ENCODE results near the gene NEK6. TPM values are rescaled to one million over a fixed set of nuclear protein-coding genes. Genes with fewer than 3 reads are reported as not detected.

Gene NEK6
- total RNA-seq, 4 donors from 2014 or later, result 2.0 to 15.3 (median 7.3) TPM

DNA sequence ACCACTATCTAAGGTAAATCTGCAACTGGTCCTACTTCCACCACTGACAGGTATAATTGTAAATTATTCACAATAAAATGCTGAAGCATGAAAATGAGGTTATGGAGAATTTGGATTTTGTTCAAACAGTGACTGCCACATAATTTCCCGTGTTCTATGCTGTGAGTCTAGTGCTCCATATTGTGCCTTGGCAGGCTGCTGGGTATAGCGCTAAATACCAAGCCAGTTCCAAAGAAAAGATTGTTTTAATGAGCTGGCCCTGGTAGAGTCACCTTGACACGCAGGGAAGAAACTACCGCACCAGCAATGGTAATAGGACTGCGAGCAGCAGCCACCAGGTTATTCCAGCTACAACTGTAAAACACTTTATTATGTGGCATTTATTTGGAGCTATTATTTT is 127.1 kb downstream of the NEK6 start:
- peaks cover 0 to 19% (median 0%) of the 10 kb centered on the region in 3 donors for H3K4me1 ChIP-seq
- no peak overlapping the region for H3K4me3 ChIP-seq
- H3K36me3 ChIP-seq, result peaks cover 0 to 50% (median 7%) of the 10 kb centered on the region in 3 donors
- no peak for DNase-seq
- H3K27me3 ChIP-seq, result no peaks in the 10 kb centered on the region
- TF ChIP-seq POLR2A (IDR thresholded peaks at IDR 0.05), result no peak
- TF ChIP-seq, protein P1, sequence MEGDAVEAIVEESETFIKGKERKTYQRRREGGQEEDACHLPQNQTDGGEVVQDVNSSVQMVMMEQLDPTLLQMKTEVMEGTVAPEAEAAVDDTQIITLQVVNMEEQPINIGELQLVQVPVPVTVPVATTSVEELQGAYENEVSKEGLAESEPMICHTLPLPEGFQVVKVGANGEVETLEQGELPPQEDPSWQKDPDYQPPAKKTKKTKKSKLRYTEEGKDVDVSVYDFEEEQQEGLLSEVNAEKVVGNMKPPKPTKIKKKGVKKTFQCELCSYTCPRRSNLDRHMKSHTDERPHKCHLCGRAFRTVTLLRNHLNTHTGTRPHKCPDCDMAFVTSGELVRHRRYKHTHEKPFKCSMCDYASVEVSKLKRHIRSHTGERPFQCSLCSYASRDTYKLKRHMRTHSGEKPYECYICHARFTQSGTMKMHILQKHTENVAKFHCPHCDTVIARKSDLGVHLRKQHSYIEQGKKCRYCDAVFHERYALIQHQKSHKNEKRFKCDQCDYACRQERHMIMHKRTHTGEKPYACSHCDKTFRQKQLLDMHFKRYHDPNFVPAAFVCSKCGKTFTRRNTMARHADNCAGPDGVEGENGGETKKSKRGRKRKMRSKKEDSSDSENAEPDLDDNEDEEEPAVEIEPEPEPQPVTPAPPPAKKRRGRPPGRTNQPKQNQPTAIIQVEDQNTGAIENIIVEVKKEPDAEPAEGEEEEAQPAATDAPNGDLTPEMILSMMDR (IDR thresholded peaks at IDR 0.05), result no peak
- WGBS, 2 donors, result 83 to 92% methylated on average over 5 of the region's 5 CpGs
- intact Hi-C loops (cut with DNase I), result no loop called here
- no peaks in the 10 kb centered on the region for H3K9me3 ChIP-seq
- H3K27ac ChIP-seq, result no peak overlapping the region

- Histone ChIP-seq H3K36me3 (peaks cover 0 to 43% (median 7%) of the 10 kb centered on the region in 3 donors), H3K27me3 (no peaks in the 10 kb centered on the region), H3K27ac (no peak overlapping the region), H3K4me3 (no peak overlapping the region), H3K4me1 (peaks cover 0 to 26% (median 0%) of the 10 kb centered on the region in 3 donors), H3K9me3 (no peaks in the 10 kb centered on the region)
- 80 to 89% methylated on average over 7 of the region's 7 CpGs for WGBS, 2 donors
- intact Hi-C loops (cut with DNase I), result no loop called here
- TF ChIP-seq, protein P1 (IDR thresholded peaks at IDR 0.05), result no peak
- TF ChIP-seq POLR2A (IDR thresholded peaks at IDR 0.05), result no peak
- DNase-seq, result no peak
Measured at GRCh38 chr9:124385623-124386022, 127.9 kb downstream of the NEK6 start.

- peaks cover 0 to 37% (median 7%) of the 10 kb centered on the region in 3 donors for H3K36me3 ChIP-seq
- 76 to 88% methylated on average over 3 of the region's 3 CpGs for WGBS, 2 donors
- peaks cover 0 to 32% (median 0%) of the 10 kb centered on the region in 3 donors for H3K4me1 ChIP-seq
- intact Hi-C loops (cut with DNase I), result no loop called here
- TF ChIP-seq, protein P1 (IDR thresholded peaks at IDR 0.05), result no peak
- no peak for TF ChIP-seq POLR2A (IDR thresholded peaks at IDR 0.05)
- no peak overlapping the region for H3K27ac ChIP-seq
- no peak overlapping the region for H3K4me3 ChIP-seq
- no peak for DNase-seq
- H3K9me3 ChIP-seq, result no peaks in the 10 kb centered on the region
- H3K27me3 ChIP-seq, result no peaks in the 10 kb centered on the region
Measured at GRCh38 chr9:124386201-124386600, 128.5 kb downstream of the NEK6 start.

DNA sequence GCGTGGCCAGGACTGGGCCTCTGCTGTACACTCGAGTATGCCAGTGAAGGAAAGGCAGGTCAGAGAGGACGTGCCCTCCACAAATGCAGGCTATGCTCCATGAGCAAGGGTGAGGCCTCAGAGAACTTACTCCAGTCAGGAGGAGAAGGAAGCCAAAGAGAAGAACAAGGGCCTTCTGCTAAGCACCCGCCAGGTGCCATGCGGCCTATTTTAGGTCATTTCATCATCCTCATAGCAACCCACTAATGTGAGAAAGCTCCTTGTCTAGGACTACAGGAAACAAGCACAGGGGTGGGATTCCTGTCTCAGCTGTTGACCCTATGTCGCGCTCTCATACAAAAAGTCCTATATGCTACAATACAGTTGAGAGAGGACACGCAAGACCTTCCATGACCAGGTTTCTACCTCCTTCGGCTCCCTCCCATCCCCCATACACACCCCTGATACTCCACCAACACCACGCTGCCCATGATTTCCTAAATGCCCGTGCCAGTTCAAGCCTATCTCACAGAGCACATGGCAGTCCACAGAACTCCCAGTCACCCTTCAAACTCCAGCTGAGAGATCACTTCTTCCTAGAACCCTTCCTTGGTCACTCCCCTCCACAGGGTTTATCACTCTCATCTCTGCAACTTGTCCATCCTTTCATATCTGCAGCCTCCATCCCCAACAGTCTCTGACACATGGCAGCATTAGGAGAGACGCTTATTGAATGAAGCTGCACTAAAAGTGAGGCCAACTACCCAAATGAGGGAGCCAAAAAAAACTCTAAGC is 130.7 kb downstream of the NEK6 start:
- TF ChIP-seq, protein P1 (IDR thresholded peaks at IDR 0.05), result no peak
- TF ChIP-seq POLR2A (IDR thresholded peaks at IDR 0.05), result no peak
- Histone ChIP-seq H3K4me3 (no peak overlapping the region), H3K36me3 (peaks cover 0 to 19% (median 7%) of the 10 kb centered on the region in 3 donors), H3K9me3 (no peaks in the 10 kb centered on the region), H3K27me3 (no peaks in the 10 kb centered on the region), H3K27ac (no peak overlapping the region), H3K4me1 (peaks cover 8 to 54% (median 13%) of the 10 kb centered on the region in 3 donors)
- no peak for DNase-seq
- WGBS, 2 donors, result 84 to 88% methylated on average over 11 to 12 of the region's 12 CpGs
- intact Hi-C loops (cut with DNase I), result no loop called here

GRCh38 chr9:124389146-124389939 is 131.6 kb downstream of the NEK6 start:
- no peaks in the 10 kb centered on the region for H3K9me3 ChIP-seq
- TF ChIP-seq, protein P1 (IDR thresholded peaks at IDR 0.05), result no peak
- no peak for TF ChIP-seq POLR2A (IDR thresholded peaks at IDR 0.05)
- H3K27me3 ChIP-seq, result no peaks in the 10 kb centered on the region
- DNase-seq, result no peak
- WGBS, 2 donors, result 78 to 81% methylated on average over 5 to 6 of the region's 7 CpGs
- H3K4me1 ChIP-seq, result peaks cover 8 to 62% (median 14%) of the 10 kb centered on the region in 3 donors
- H3K4me3 ChIP-seq, result no peak overlapping the region
- H3K27ac ChIP-seq, result no peak overlapping the region
- peaks cover 0 to 16% (median 1%) of the 10 kb centered on the region in 3 donors for H3K36me3 ChIP-seq
- intact Hi-C loops (cut with DNase I), result no loop called here

Data from esophagus squamous epithelium (tissue), 5 donors.